ENCODE data around the gene DZIP1. TPM values are rescaled to one million over a fixed set of nuclear protein-coding genes. Genes with fewer than 3 reads are reported as not detected.

DZIP1 gene
- total RNA-seq, 1 donor from 2014 or later, result 26.7 TPM

DNA sequence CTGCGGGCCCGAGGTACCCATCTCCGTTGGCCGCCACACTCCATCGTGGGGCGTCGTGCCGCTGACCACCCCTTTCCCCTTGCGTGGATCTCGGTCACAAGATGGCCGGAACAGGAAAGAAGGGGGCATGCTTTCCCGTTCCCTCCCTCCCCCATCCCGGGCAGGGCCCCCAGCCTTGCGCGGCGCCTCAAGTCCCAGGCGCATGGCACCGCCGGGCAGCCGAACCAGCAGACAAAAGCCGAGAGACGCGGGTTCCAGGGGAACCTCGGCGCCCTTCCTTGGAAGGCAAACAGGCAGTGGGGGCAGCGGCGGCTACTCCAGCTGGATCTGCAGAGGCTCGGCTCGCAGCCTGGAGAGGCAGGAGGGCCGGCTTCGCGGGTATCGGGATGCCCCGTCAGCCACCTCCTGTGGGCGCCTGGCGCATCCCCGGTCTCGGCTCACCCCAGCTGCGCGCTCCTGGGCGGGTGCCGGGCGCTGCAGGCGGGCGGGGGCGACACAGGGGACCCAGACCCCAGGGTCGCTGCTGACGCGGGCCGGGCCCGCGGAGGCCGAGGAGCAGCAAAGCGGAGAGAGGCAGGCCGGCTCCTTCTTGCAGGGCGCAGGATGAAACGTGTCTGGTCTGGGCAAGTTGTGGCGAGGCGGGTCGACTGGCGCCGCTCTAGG, 439 bp downstream of the DZIP1 start:
- DNase-seq (ENCODE audit: extremely low read depth, low read depth, low spot score), result no peak

DNA sequence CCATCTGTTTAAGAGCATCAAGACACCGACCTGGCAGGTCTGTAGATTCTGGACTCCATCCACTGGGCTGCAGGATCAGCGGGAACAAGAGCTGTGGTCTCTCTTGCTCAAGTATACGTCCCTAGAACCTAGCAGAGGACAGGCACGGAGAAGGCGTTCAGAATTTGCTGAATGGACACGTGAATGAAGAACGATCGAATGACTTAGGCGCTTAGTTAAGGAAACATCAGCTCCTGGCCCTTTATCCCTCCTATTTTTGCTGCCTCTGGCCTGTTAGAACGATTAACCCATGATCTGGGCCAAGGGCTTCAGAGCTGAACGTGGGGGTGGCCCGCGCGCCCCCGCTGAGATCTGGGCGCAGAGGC, 953 bp downstream of the DZIP1 start:
- no peak for DNase-seq (ENCODE audit: extremely low read depth, low read depth, low spot score)

DNA sequence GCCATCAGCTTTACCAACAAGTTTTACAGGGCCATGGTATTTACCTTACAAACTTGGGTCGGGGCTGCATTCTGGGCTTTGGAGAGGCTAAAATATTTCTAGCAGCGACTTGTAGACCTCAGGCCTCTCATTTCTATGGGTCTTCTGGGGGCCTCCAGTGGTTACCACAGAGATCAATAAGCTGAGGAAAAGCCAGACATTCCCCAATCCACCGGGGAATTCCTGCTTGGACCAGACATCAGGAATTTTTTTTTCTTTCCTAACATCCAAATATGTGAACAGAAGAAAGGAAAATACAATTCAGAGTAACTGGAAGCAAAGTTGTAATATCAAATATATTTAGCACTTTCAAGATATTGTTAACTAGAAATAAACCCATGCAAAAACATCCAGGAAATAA, 1.5 kb downstream of the DZIP1 start:
- no peak for DNase-seq (ENCODE audit: extremely low read depth, low read depth, low spot score)

DNA sequence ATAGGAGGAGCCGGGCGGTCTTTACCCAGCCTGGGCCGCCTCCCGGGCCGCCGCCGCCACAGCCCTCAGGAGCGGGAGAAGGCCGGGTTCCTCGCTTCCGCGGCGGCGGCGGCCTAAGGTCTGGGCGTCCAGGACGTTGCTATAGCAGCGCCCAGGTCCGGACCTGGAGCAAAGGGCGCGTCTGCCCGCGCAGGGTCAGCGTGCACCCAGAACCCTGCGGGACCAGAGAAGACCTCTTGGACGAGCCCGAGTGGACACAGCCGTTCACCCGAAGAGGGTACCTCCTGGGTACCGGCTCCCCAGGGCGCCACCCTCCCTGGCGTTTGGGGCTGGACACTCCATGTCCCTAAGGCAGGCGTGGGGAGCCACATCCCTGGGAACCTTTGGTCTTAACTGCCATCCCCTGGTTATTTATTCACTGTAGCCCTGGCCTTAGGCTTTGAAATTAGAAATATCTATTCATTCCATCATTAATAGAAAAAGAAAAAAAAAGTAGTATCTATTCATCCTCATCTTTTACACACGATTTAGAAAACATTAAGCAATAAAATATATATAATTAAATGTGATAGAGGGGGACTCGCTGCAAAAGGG, 2.4 kb downstream of the DZIP1 start:
- no peak for DNase-seq (ENCODE audit: extremely low read depth, low read depth, low spot score)

DNA sequence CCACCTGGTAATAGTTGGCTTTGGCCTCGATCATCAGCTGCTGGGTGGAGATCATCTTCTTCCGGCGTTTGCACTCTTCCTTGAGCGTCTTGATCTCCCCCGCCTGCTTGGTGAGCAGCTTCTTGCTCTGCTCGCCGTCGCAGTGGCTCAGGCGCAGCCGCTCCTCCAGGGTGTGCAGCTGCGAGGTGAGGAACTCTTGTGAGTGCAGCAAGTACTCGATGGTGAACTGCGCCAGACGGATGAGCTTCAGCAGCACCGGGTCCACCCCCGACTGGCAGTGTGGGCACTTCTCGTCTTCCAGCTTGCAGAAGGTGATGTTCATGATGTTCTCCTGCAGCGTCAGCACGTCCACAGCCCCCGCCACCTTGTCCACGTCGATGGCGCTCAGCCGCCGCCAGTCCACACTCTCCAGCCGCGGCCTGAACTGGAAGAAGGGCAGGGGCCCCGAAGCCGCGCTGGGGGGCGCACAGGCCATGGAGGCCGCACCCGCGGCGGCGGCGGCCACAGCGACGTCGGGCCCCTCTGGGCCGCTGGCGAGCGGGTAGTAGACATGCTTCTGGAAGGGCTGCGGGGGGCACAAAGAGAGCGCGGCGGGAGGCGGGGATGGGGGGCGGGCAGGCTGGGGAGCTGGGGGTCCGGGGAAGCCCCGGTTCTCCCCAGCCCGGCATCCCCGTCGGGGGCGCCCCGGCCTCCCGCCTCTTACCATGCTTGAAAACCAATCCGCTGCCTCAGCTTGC, 3.0 kb downstream of the DZIP1 start:
- DNase-seq (ENCODE audit: extremely low read depth, low read depth, low spot score), result no peak

DNA sequence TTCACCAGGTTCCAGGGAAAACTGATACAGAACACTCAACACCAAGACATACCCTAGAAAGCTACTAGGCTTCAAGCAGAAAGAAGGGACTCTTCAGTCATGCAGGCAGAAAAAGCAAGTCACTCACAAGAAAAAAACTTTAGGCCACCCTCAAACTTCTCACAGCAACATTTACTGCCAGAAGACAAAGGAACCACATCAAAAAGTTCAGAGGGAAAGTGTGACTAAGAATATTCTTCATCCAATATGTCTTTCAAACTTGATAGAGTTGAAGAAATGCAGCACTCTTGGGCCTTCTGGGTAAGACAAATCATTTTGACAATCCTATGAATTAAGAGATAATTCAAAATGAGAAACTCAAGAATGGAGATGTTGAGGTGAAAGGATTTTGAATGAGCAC, 7.7 kb downstream of the DZIP1 start:
- DNase-seq (ENCODE audit: extremely low read depth, low read depth, low spot score), result no peak

DNA sequence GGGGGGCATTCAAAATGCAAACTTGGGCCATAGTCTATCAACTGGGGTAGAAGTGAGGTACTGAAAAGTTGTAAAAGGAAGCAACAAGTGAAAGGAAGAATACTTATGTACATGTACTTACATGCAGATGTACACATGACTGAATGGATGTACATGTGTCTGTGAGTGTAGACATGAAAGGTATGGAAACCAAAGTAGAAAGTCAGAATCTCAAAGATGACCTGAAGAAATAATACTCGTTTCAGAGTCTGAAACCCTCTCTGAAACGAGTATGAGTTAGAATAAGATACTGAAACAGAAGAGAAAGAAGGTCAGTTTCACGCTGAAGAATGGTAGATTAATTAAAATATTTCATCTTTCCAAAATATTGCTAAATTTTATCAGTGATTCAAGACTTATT, 13.9 kb downstream of the DZIP1 start:
- DNase-seq (ENCODE audit: extremely low read depth, low read depth, low spot score), result no peak

DNA sequence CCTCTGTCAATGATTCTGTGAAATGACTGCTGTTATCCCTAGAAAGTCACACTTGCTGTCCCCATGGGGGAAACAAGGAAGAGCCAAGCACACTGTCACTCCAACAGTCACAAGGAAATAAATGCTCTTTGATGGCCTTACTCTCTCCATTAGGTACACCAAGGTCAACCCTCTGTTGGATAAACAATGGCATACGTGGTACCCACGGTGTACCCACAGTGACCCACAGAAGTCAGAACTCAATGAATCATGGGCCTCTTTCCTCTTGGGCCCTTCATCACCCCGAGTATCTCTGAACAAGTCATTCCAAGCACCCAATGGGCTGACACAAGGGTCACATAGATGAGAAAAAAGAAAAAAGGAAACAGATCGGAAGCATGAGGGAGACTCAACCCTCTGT, 15.4 kb downstream of the DZIP1 start:
- DNase-seq (ENCODE audit: extremely low read depth, low read depth, low spot score), result no peak

DNA sequence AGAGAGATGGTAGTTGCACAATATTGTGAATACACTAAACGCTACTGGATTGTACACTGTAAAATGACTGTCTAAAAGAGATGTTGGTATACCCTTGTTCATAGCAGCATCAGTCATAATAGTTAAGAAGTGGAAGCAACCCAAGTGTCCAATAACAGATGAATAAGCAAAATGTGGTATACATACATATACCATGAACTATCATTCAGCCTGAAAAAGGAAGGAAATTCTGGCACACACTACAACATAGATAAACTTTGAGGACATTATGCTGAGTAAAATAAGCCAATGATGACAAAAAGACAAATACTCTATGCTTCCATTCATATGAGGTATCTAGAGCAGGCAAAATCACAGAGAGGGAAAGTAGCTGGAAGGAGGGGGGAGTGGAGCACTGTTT, 16.0 kb downstream of the DZIP1 start:
- DNase-seq (ENCODE audit: extremely low read depth, low read depth, low spot score), result no peak

DNA sequence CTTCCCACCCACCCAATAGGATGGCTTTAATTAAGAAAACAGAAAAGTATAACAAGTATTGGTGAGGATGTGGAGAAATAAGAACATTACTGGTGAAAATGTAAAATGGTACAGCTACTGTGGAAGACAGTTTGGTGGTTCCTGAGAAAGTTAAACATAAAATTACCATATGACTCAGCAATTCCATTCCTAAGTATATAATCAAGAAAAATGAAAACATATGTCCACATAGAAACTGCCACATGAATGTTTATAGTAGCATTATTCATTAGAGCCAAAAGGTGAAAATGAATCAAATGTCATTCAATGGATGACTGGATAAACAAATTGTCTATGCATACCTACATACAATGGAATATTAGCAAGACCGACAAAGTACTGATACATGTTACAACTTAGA, 16.9 kb downstream of the DZIP1 start:
- no peak for DNase-seq (ENCODE audit: extremely low read depth, low read depth, low spot score)

DNA sequence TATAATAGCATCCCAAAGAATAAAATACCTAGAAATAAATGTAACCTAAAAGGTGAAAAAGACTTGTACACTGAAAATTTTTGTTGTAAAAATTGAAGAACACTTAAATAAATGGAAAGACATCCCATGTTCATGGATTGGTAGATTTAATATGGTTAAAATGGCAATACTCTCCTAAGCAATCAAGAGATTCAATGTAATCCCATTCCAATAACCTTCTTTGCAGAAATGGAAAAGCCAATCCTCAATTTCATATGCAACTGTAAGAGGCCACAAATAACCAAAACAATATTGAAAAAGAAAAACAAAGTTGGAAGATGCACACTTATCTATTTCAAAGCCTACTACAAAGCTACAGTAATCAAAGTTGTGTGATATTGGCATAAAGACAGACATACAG, 17.7 kb downstream of the DZIP1 start:
- DNase-seq (ENCODE audit: extremely low read depth, low read depth, low spot score), result no peak

DNA sequence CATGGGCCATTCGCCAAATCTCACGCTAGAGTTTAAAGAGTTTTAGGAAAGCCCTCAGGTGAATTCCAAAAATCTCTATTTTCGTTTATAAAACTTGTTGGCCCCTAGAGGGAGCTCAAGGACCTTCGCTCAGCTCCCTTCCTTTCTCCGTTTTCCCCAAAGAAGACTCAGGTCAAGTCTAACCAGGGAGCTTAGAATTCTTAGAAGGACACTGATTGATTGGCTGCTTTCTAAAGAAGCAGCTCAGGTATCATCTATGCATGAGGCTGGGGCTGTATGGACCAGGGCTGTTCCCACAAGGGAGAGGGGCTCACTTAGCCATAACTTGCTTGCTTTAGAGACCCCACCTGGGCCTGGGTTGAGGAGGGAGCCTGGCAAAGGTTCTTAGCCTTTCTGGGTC, 20.5 kb downstream of the DZIP1 start:
- DNase-seq (ENCODE audit: extremely low read depth, low read depth, low spot score), result no peak

DNA sequence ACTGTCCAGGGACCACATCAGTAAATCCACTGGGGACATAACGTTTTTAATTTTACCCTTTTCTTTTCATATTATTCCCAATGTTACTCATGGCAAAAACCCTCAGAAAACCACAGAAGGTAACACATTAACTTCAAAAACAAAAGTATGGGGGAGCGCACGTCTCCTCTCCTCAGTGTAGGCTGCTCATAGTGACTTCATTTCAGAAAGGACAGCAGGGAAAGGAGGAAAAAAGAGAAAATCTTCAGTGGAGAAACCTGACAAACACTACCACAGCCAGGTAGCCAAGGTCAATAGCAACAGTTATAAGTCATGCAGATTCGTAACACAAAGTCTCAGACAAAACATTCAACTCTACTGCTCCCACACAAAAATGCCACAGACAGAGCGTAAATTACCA, 21.4 kb downstream of the DZIP1 start:
- no peak for DNase-seq (ENCODE audit: extremely low read depth, low read depth, low spot score)

DNA sequence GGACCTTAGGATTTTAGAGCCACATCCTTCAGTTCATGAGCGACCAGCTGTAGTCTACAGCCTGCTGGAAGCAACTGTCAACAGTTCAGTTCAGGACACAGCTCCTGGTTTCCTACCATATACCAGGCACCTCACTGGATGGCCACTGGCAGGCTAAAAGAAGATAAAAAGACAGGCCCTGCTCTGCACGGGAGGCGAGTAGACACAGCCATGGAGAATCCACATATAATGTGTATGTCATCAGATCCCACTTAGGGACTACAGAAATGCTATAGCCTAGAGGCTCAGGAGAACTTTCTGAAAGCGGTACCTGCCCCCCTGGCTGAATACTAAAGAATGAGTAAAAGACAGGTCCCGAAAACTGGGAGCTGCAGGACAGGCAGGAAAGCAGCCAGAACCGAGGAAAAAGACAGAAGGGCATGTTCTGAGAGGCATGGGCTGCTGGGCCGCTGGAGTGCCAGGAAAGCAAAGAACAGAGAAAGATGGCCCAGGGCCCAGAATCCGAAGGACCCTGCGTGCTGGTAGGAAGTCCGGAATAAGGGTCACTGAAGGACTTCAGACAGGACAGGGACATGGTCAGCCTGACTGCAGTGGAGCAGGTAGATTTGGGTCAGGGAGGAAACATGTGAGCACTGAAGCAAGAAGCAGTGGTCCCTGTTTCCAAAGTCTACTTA, 23.5 kb downstream of the DZIP1 start:
- no peak for DNase-seq (ENCODE audit: extremely low read depth, low read depth, low spot score)

DNA sequence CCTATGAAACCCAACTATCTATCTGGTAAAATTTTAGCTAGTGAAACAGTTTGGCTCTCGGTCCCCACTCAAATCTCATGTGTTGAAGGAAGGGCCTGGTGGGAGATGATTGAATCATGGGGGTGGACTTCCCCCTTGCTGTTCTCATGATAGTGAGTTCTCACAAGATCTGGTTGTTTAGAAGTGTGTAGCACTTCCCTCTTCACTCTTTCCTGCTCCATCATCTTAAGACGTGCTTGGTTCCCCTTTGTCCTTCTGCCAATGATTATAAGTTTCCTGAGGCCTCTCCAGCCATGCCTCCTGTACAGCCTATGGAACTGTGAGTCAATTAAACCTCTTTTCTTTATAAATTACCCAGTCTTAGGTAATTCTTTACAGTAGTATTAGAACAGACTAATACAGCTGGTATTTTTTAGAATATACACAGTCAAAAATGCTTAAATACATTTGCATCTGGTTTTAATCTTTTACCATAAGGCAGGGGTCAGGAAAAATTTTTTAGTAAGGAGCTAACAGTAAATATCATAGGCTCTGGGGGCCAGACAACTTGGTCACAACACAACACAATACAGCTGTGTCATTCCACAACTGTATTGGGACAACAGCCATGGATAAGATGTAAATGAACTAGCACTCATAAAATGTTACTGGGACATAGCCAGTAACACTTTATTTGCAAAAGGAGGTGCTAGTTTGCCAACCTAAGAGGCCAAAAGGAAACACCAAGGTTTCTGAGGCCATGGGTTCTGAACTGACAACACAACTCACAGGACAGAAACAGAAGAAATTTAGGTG, 24.3 kb downstream of the DZIP1 start:
- DNase-seq (ENCODE audit: extremely low read depth, low read depth, low spot score), result no peak

DNA sequence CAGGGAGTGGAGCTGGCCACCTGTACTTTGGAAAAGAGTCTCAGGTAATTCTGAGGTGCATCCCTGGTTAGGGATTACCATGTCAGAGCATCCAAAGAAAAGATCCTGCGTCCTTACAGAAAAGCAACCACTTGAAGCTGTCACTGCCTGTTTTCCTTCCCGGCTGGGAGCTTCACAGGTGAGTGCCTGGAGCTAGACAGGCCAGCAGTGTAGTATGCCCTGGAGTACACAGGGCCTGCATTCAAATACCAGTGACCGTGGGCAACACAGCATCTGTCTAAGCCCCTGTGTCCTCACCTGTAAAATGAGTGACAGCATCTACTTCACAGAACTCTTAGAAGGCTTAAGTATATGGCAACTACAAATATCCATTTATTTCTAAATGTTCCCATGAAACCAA, 29.0 kb downstream of the DZIP1 start:
- DNase-seq (ENCODE audit: extremely low read depth, low read depth, low spot score), result no peak

DNA sequence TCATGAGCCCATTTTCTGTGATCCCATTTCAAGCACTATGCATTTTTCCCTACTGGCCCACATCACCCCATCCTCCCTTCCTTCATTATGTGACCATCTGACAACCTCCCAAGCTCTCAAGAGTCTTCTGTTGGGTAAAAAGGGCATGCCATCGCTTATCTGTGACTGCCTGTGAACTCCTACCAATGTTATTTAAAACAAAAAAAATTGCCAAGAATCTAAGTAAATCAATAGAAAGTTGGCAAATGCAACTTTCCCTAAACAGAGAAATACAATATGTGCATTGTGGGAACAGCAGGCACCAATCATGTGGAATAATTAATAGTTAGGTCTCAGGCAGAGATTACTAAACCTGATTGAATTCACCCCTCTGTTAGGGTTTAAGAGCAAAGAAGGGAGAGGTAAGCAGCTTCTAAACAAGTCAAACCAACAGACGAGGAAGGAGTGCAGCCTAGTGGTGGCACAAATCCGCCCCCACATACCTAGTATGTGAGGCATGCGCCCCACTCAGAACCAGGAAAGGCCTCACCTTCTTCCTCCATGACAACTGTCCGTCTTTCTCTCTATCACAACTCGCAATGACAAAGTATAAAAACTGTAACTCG, 29.8 kb downstream of the DZIP1 start:
- no peak for DNase-seq (ENCODE audit: extremely low read depth, low read depth, low spot score)

DNA sequence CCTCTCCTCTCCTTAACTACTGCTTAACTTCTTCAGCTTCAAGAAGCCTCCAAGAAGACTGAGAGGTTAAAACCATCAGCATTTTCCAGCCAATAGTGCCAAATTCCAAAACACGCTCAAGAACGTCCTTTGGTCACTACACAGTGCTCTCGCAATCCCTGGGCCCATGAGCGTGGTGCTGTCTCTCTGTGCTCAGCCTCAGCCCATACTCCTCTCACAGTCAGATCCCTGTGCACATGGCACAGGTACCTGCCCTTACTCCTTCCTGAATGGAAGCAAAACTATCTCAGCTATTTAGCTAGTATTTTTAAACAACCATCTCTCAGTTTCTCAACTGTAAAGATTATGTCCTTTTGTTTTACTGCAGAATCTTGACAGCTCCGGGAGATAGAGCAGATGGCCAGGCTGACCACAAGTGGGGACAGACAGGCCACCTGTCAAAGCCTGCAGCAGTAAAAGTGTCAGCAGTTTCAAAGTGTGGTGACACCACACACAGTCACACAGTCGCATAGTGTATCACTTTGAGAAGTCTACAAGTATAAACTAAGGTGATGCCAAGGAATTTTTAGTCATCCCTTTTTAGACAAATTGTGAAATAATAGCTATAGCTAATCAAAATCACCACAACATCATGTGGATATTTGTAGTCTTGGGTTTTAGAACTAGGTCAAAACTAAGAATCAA, 35.7 kb downstream of the DZIP1 start:
- DNase-seq (ENCODE audit: extremely low read depth, low read depth, low spot score), result no peak

DNA sequence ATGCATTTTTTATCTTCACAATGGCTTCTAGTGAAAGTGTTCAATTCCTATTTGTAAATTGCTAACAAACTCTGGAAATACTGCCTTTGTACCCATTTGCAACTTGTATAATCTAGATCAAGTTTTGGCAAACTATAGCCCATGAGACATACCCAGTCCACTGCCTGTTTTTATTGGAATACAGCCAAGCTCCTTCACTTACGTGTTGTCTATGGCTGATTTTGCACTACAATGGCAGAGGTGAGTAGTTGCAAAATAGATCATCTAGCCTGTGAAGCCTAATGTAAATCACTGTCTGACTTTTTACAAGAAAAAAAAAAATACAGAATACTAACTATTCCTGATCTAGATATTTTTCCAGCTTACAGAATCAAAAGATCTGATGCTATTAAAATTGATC, 37.1 kb downstream of the DZIP1 start:
- DNase-seq (ENCODE audit: extremely low read depth, low read depth, low spot score), result no peak

Data from glomerular endothelial cell (primary cell).